Measurements from ENCODE around the gene SDCCAG8.
A peak's percentile ranks its signal among the peaks of the same experiment; 100 is the strongest.

SDCCAG8 gene

DNA sequence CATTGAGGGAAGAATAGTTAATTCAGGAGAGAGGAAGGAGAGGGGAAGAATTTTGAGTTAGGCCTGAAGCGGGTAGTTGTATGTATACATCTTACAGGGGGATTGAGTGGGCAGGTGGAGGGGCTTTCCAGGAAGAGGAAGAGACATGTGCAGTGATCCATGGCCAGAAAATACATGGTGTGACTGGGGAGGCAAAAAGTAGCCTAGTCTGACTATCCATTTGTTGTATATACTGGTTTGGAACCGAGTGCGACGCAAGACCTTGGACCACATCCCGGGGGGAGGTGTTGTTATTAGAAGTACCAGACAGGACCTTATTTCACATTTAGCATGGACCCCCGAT, 158.3 kb downstream of the SDCCAG8 start:
- TF ChIP-seq, protein P1, sequence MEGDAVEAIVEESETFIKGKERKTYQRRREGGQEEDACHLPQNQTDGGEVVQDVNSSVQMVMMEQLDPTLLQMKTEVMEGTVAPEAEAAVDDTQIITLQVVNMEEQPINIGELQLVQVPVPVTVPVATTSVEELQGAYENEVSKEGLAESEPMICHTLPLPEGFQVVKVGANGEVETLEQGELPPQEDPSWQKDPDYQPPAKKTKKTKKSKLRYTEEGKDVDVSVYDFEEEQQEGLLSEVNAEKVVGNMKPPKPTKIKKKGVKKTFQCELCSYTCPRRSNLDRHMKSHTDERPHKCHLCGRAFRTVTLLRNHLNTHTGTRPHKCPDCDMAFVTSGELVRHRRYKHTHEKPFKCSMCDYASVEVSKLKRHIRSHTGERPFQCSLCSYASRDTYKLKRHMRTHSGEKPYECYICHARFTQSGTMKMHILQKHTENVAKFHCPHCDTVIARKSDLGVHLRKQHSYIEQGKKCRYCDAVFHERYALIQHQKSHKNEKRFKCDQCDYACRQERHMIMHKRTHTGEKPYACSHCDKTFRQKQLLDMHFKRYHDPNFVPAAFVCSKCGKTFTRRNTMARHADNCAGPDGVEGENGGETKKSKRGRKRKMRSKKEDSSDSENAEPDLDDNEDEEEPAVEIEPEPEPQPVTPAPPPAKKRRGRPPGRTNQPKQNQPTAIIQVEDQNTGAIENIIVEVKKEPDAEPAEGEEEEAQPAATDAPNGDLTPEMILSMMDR (IDR thresholded peaks at IDR 0.05; ENCODE audit: low read depth, low read length, missing control alignments) = no peak
- no peak overlapping the region for H3K4me3 ChIP-seq (replicated peaks; ENCODE audit: low read depth, low read length)
- no peak for DNase-seq (ENCODE audit: extremely low read depth, low read depth)

DNA sequence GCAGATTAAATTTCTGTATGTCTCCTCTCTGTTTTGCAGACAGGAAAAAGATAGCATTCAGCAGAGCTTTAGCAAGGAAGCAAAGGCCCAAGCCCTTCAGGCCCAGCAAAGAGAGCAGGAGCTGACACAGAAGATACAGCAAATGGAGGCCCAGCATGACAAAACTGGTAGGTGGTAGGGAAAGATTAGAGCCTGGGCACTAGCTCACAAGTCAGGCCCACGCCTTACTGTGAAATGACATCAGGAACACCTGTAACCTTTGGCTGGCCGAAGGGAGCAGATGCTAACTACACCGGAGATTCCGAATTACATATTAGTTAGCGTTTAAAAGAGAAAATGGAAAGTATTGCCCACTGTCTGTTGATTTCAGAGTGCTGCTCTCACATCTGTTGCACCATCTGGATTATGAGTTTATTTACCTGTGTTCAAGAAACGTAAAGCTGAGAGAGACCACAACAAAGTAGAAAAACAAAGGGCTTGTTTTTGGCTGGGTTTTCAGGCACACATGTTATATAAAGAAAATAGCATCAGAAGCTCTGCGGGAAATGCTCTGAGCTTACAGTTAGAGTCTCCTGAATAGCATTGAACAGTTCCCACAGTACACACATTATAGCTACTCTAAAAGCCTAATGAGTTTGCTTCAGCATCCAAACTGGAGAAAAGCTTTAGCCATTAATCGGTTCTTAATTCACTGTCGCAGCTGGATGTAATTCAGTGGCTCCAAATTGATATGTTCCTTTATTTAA, 160.0 kb downstream of the SDCCAG8 start:
- no peak overlapping the region for H3K4me3 ChIP-seq (replicated peaks; ENCODE audit: low read depth, low read length)
- DNase-seq (ENCODE audit: extremely low read depth, low read depth) = no peak
- TF ChIP-seq, protein P1 (IDR thresholded peaks at IDR 0.05; ENCODE audit: low read depth, low read length, missing control alignments) = no peak

DNA sequence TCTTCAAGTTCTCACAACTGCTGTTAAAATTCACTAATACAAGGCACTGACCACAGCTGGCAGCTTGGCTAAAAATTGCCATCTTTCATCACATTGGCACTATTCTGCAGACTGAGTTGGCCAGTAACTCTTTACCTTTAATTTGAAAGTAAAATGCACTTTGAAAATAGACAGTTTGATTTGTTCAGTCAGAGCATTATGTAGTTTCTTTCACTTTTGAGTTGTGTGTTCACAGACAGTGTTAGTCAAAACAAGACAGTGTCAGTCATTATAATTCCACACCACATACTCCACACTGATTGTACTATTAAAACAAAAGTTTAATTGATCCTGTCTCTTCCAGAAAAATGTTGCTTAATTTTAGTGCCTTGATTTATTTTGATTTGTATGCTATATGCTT, 160.7 kb downstream of the SDCCAG8 start:
- no peak for DNase-seq (ENCODE audit: extremely low read depth, low read depth)

DNA sequence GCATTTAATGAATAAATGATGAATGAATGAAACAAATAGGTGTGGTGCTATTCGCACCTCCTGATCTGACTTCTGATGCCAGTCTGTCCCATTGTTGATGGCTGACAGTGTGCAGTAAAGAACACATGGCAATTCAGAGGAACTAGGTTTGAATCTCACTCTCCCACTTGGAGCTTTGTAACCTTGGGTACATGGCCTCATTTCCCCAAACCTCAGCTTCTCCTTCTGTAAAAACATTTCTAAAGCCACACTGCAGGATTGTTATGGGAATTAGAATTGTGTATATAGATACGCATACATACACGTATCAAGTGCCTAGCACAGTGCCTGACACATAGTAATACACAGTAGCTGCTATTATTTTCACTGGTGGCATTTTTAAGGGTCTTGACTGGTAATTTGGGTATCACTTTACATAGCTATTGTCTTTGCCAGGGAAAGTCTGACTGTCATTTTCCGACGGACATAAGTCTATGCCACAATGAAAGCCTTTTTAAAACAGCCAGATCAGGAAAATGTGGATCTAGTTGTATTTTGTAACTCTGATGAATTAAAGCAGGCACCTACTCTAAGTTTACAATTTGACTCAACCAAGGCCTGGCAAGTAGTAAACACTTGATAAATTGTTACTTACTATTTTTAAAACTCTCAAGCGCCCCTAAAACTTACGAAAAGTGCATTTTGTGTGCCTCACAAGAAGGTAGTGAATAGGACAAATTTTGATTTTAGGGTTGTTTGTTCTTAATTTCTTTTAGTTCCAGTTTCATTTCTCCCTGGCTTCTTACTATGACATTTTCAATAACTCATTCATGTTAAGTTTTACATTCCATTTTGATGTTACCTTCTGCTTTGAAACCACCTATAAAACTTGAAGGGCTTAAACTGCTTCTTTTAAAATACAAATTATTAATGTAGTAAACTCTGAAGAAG, 164.4 kb downstream of the SDCCAG8 start:
- no peak for DNase-seq (ENCODE audit: extremely low read depth, low read depth)
- no peak overlapping the region for H3K4me3 ChIP-seq (replicated peaks; ENCODE audit: low read depth, low read length)
- TF ChIP-seq, protein P1 (IDR thresholded peaks at IDR 0.05; ENCODE audit: low read depth, low read length, missing control alignments) = no peak

More for the DNA sequence above, 160.7 kb downstream of the SDCCAG8 start:
- TF ChIP-seq, protein P1 (IDR thresholded peaks at IDR 0.05; ENCODE audit: low read depth, low read length, missing control alignments) = no peak
- no peak overlapping the region for H3K4me3 ChIP-seq (replicated peaks; ENCODE audit: low read depth, low read length)

DNA sequence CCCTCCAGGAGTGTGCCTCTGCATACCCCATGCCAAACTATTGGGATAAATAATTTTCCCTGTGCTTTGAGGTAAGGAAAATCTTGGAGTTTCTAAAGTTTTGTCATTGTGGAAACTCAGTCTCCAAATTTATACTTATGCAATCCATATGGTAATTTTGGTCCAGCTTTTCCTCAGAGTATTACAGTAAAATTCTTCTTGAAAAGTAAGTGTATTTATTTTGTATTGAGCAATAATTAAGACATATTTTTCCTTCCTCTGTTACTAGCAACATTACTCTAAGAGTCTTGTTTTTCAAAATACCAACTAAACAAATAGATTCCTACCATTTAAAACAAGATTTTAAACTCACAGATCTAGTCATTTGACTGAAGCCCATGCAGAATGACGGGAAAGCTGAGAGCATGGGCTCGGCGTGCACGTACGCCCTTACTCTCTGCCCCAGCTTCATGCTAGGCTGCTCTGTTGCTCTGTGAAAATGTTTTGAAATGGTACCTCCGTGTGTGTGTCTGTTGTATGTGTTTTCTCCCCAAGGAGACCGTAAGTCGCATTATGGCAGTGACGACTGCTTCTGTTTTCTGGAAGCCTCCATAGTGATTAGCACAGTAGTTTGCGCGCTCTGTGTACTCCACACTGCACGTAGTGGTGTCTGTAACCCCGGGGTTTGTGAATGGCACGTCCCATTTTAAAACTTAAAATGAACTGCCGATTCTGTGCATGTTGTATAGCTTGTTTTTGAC, 165.3 kb downstream of the SDCCAG8 start:
- 0 out of 2 replicates have a peak overlapping the region, but pooled peaks have one; percentile 3 for H3K4me3 ChIP-seq (replicated peaks; ENCODE audit: low read depth, low read length)
- TF ChIP-seq, protein P1 (IDR thresholded peaks at IDR 0.05; ENCODE audit: low read depth, low read length, missing control alignments) = no peak
- no peak for DNase-seq (ENCODE audit: extremely low read depth, low read depth)

DNA sequence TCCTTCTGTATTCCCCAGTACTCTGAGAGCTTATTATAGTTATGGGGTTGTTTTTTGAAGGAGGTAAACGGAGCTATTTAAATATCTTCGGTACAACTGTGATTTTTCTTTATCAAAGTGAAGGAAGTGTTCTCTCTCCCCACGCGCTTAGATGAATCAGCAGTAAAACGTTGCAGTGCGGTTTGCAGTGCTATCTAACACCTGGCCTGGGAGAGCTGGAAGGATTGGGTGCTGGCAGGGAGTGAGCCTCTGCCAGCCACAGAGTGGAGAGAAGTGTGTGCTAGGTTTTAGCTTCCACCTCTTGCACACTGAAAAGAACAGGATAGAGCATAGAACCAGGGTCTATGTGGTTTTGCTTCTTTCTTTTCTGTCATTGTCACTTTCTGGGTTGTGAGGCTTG, 165.9 kb downstream of the SDCCAG8 start:
- H3K4me3 ChIP-seq (replicated peaks; ENCODE audit: low read depth, low read length) = 0 out of 2 replicates have a peak overlapping the region, but pooled peaks have one; percentile 3
- DNase-seq (ENCODE audit: extremely low read depth, low read depth) = peak; percentile 16
- TF ChIP-seq, protein P1 (IDR thresholded peaks at IDR 0.05; ENCODE audit: low read depth, low read length, missing control alignments) = no peak

All from HFF-Myc (cell line).